GM21619 (cell line): ENCODE data around the gene TRIM64C.
"Not testable (repeated sequence)": the region's sequence is repeated elsewhere in the genome, so short reads cannot be mapped to it uniquely, and the experiment has no call there.

ENCODE experiments used
- ATAC-seq: cut with Tn5 transposase; IDR thresholded peaks from one replicate; pipeline ENCODE4 v1.9.1; 2021; ENCODE audit not compliant: unreplicated experiment

TRIM64C gene, protein sequence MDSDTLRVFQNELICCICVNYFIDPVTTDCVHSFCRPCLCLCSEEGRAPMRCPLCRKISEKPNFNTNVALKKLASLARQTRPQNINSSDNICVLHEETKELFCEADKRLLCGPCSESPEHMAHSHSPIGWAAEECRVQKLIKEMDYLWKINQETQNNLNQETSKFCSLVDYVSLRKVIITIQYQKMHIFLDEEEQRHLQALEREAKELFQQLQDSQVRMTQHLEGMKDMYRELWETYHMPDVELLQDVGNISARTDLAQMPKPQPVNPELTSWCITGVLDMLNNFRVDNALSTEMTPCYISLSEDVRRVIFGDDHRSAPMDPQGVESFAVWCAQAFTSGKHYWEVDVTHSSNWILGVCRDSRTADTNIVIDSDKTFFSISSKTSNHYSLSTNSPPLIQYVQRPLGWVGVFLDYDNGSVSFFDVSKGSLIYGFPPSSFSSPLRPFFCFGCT

DNA sequence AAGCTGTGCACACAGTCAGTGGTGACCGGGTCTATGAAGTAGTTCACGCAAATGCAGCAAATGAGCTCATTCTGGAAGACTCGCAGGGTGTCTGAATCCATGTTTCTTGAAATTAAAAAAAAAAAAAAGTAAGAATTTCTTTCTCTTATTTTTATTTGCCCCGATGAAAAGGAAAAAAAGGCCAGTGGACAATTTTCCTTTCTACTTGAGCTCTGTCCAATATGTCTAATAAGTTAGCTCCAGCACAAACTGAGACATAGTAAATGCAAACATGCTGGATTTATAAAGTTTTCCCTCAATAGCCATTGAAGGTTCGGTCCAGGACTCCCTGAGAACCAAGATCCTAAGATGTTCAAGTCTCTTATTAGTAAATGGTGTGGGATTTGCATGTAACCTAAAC, at the start of gene TRIM64C:
Gene TRIM64C (minus strand): TSS at position 101 of the 400 bp plus-strand sequence. CDS start 0 bp downstream, at position 101.
- ATAC-seq, result not testable (repeated sequence)

DNA sequence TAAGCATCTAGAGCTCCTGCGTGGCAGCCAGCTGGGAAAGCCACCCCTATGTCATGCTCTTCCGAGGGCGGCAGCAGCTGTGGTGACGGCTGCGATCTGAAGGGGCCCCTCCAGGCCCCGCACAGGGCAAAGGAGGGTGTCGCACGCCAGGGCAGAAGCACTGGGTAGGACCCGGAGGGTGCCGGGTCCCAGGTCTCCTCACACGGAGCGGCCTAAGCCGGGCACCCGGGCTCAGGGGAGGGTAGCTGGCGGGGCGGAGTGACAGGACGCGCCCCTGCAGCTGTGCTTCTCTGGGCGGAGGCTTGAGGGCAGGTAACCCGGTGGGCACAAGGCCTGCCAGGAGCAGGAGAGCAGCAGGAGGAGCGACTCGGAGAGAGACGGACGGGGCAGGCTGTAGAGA, 43.4 kb upstream of the TRIM64C start:
- not testable (repeated sequence) for ATAC-seq

DNA sequence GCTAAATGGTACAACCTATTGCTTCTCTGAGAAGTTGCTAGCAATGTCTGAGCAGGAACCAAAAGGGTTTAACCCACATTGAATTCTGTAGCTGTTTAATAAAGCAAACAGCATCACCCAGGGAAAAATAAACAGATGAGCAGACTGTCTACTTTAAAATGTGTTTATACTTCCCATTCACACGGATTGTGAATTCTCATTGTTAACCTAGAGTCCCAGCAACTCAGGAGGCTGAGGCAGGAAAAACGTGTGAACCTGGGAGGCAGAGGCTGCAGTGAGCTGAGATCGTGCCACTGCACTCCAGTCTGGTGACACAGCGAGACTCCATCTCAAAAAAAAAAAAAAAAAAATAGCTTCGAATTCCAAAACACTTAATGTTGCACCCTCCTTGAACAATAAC, 11.0 kb upstream of the TRIM64C start:
- ATAC-seq, result not testable (repeated sequence)

DNA sequence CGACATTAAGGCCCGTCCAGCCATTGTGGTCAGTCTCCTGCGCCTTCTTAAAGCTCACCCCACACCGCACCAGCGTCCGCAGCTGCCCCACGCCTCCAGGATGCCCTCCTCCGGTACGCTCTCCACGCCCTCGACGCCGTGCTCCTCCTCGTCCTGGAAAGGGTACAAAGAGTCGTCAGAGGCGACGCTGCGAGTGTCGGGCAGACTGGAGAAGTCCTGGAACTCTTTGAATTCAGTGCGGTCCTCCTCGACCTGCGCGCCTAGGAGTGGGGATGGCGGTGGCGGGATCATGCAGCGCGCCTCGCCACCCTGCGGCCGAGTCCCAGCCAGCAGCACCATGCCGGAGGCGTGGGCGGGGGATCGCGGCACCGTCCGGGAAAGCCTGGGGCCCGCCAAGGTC, 9.1 kb downstream of the TRIM64C start:
- ATAC-seq, result not testable (repeated sequence)

DNA sequence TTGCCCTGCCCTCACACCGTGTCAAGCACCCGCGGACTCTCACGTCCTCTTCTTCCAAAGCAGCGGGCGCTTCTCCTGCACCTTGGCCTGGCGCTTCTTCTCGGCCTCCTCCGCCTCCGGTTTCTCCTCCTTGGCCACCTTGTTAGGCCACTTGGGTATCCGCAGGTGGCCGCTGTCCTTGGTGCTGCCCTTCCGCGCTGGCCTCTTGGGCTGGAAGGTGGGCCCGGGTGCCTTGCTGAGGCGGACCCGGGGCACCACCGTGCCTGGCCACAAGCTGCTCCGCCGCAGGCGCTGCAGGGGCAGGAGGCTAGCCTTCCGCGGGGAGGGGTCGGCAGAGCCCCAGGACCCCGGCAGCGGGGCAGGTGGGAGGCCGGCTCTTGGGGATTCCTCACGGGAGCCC, 10.7 kb downstream of the TRIM64C start:
- not testable (repeated sequence) for ATAC-seq

DNA sequence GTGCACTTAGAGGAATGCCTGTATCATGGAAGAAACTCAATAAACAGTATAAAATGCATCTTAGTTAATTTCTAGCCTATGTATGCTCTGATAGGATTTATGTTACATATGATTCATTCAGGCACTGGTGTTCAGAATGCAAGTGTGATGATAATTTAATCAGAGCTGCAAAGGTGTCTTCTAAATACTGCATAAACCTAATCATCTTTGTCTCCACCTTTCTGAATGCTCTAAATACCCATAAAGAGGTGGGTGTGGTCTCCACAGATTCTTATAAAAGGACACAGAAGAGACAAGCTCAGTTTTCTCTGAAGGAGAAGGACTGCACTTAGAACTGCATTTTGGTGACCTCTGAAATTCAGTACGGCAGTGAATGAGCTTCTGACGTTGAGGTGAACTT, 30.4 kb downstream of the TRIM64C start, which contains the start of gene TRIM49B:
Gene TRIM49B (plus strand): TSS at position 301 of the 400 bp plus-strand sequence. CDS start 2,777 bp downstream, outside the sequence.
- ATAC-seq, result not testable (repeated sequence)
